Stimulated activated naive CD8-positive, alpha-beta T cell treated with anti-CD3 and anti-CD28 coated beads, Interleukin-15, Interleukin-2, amounts not matched to agents 100 U/mL and 50 U/mL, for 24 hours (primary cell): ENCODE measurements around the gene AADACL4.
A peak's percentile ranks its signal among the peaks of the same experiment; 100 is the strongest.
"Not testable (repeated sequence)": the region's sequence is repeated elsewhere in the genome, so short reads cannot be mapped to it uniquely, and the experiment has no call there.

Experiments used
- ATAC-seq: fragments of 150-1000 bp; cut with Tn5 transposase; one replicate; pipeline ENCODE4 v1.10.0; 2021
- DNase-seq: peaks from one replicate; pipeline ENCODE4 v3.0.0; 2021

AADACL4 gene

GRCh38 chr1:12658531-12659453 is 14.9 kb downstream of the AADACL4 start:
- ATAC-seq, result no peak
- peak; percentile 80 for DNase-seq

GRCh38 chr1:12661606-12662219 is 17.8 kb downstream of the AADACL4 start:
- ATAC-seq (no peak), DNase-seq (no peak)

- no peak for ATAC-seq
- no peak for DNase-seq
Measured at GRCh38 chr1:12662556-12662955, 18.7 kb downstream of the AADACL4 start.

GRCh38 chr1:12665511-12665910 is 21.6 kb downstream of the AADACL4 start:
- ATAC-seq (no peak), DNase-seq (no peak)

DNA sequence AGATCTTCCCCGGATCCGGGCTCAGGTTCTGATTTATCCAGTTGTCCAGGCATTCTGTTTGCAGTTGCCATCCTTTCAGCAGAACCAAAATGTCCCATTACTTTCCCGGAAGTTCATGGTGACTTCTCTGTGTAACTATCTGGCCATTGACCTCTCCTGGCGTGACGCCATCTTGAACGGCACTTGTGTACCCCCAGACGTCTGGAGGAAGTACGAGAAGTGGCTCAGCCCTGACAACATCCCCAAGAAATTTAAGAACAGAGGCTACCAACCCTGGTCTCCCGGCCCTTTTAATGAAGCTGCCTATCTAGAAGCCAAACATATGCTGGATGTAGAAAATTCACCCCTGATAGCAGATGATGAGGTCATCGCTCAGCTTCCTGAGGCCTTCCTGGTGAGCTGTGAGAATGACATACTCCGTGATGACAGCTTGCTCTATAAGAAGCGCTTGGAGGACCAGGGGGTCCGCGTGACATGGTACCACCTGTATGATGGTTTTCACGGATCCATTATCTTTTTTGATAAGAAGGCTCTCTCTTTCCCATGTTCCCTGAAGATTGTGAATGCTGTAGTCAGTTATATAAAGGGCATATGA is 22.4 kb downstream of the AADACL4 start:
- DNase-seq (no peak), ATAC-seq (no peak)

DNA sequence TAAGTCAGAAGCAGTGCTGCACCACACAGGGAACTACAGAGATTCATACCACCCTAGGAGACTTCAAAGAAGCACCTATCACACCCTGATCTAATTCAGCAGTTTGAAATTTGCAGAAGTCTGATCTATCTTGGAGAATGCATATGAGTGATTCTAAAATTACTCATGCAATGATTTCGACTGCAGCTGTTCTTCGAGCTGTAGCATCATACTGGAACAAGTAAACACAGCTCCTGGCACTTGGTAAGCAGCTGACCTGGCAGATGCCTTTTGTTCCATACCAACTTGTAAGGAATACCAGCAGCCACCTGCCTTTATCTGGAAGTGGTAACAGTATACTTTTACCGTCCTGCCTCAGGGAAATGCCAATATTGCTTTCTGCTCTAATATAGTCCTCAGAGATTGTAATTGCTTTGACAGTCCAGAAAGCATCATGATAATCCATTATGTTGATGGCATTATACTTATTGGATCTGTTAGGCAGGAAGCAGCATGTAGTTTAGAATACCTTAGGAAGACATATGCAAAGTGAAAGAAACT is 25.7 kb downstream of the AADACL4 start:
- DNase-seq (no peak), ATAC-seq (no peak)

- DNase-seq, result no peak
- no peak for ATAC-seq
Measured at GRCh38 chr1:12674358-12674757, 30.5 kb downstream of the AADACL4 start.

DNA sequence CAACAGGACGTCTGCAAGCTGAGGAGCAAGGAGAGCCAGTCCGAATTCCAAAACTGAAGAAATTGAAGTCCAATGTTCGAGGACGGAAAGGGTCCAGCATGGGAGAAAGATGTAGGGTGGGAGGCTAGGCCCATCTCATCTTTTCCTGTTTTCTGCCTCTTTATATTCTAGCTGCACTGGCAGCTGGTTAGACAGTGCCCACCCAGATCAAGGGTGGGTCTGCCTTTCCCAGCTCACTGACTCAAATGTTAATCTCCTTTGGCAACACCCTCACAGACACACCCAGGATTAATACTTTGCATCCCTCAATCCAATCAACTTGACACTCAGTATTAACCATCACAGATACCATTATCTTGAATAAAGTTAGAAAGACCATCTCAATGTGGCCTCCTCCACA is 32.2 kb downstream of the AADACL4 start:
- not testable (repeated sequence) for ATAC-seq, DNase-seq

DNA sequence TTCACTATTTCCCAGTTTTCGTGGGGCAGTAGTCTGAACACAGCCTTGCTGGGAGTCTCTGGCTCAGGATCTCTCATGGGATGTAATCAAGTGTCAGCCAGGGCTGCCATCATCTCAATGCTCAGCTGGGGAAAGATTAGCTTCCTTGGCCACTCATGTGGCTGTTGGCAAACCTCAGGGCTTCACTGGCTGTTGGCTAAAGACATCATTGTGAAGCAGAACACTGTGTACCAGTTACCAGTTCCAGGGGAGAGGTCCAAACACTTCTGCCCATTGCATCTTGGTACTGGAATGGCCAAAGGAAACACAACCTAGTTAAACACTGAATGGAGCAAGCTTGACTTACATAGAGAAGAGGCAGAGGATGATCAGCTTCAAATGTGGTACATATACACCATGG is 33.7 kb downstream of the AADACL4 start:
- ATAC-seq (no peak), DNase-seq (no peak)

- no peak for ATAC-seq
- no peak for DNase-seq
Measured at GRCh38 chr1:12678350-12678749, 34.5 kb downstream of the AADACL4 start.

DNA sequence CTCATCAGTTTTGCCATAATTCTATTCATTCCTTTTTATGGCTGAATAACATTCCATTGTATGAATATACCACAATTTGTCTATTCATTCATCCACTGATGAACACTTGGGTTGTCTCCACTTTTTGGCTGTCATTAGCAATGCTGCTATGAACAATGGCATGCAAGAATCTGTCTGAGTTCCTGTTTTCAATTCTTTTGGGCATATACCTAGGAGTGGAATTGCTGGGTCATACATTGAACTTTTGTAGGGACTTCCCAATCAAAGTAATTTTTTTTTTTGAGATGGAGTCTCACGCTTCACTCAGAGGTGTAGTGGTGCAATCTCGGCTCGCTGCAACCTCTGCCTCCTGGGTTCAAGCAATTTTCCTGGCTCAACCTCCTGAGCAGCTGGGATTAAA is 34.9 kb downstream of the AADACL4 start:
- ATAC-seq (no peak), DNase-seq (no peak)

- ATAC-seq, result no peak
- no peak for DNase-seq
Measured at GRCh38 chr1:12690156-12690555, 46.3 kb downstream of the AADACL4 start.

GRCh38 chr1:12692967-12693782 is 49.3 kb downstream of the AADACL4 start:
- no peak for DNase-seq
- no peak for ATAC-seq

GRCh38 chr1:12696658-12697057 is 52.8 kb downstream of the AADACL4 start:
- ATAC-seq (no peak), DNase-seq (no peak)

- ATAC-seq, result no peak
- DNase-seq, result no peak
Measured at GRCh38 chr1:12697397-12697796, 53.5 kb downstream of the AADACL4 start.

DNA sequence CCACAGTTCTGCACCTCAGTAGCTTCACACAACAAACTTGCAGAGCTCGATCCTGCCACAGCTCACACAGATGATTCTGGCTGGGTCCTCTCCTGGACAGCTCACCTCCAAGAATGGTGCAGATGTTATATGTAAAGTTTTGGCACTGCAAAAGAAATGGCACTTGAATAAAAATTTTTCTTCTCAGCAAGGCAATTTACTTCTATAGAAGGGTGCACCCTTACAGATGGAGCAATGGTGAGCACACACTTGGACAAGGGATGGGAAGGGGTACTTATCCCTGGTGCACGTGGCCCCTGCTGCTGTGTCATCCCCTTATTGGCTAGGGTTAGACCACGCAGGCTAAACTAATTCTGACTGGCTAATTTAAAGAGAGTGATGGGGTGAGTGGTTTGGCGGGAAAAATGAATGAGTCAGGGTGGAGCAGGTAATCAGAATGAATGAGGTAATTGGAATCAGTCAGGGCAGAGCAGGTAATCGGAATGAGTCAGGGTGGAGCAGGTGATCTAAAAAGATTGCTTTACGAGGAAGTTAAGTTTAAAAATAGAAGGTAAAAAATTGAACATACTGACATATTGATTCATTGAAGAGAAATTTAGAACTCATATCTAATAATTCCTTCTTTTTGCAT is 60.1 kb downstream of the AADACL4 start:
- DNase-seq (no peak), ATAC-seq (no peak)

- ATAC-seq, result no peak
Measured at GRCh38 chr1:12706061-12706460, 62.2 kb downstream of the AADACL4 start.

GRCh38 chr1:12708396-12709090 is 64.7 kb downstream of the AADACL4 start:
- ATAC-seq (no peak), DNase-seq (no peak)

More at GRCh38 chr1:12706061-12706460, 62.2 kb downstream of the AADACL4 start:
- no peak for DNase-seq

- DNase-seq (no peak), ATAC-seq (no peak)
Measured at GRCh38 chr1:12709091-12709491, 65.2 kb downstream of the AADACL4 start.

DNA sequence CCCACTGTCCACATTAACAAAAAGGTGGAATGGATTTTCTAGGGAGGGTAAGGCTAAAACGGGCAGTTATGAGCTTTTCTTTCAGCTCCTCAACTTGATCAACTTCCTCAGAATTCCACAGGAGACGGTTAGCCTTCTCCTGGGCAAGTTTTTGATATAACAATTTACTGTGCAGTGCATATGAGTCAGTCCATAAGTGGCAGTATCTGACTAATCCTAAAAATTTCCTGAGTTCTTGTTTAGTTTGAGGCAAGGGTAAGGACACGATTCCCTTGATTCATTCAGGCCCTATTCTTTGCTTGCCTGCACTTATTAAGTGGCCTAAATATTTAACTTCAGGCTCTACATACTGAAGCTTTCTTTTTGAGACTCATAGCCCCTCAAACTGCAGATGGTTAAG is 65.8 kb downstream of the AADACL4 start:
- DNase-seq (no peak), ATAC-seq (no peak)

DNA sequence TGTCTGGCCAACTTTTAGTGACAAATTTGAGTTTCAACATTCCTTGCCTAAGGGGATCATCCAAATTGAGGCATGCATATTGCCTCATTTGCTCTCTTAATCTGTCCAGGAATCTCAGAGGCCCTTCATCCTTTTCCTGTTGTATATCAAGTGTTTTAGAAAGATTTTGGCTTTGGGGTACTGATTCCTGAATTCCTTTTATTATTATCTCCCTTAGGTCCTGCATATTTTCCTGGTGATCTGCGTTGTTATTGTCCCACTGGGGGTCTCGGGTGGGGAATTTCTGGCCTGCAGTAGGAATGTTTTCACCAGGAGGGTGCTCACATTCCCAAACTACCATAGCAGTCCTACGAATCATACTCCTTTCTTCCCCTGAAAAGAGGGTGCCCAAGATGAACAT is 67.7 kb downstream of the AADACL4 start:
- ATAC-seq (no peak), DNase-seq (no peak)
